Stimulated activated CD8-positive, alpha-beta memory T cell treated with anti-CD3 and anti-CD28 coated beads, Interleukin-7, amount 100 ng/mL, for 48 hours (primary cell): Measurements from ENCODE around the gene BGLAP.

Source experiments
- DNase-seq, 2 donors: peaks; one replicate each; pipeline ENCODE4 v3.0.0-alpha.2; 2020; ENCODE audit warnings: low read depth in 1 of 2; ENCODE audit errors: extremely low read depth in 1 of 2

The BGLAP gene

DNA sequence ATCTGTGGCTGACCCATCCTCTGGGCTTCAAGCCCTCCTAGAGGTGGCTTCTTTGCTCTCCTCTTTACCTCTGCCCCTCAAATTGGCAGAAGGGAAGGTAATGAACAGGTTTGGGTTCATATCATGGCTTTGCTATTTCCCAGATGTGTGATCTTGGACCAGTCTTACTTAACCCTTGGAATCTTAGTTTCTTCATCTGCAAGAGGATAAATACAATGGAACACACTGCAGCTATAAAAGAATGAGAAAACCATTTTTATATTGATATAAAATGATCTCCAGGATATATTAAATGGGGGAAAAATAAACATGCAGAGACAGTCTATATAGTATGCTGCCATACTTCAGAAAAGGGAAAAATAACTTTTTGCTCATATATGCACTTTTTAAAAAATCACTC, 47.9 kb downstream of the BGLAP start:
- DNase-seq: no peak

DNA sequence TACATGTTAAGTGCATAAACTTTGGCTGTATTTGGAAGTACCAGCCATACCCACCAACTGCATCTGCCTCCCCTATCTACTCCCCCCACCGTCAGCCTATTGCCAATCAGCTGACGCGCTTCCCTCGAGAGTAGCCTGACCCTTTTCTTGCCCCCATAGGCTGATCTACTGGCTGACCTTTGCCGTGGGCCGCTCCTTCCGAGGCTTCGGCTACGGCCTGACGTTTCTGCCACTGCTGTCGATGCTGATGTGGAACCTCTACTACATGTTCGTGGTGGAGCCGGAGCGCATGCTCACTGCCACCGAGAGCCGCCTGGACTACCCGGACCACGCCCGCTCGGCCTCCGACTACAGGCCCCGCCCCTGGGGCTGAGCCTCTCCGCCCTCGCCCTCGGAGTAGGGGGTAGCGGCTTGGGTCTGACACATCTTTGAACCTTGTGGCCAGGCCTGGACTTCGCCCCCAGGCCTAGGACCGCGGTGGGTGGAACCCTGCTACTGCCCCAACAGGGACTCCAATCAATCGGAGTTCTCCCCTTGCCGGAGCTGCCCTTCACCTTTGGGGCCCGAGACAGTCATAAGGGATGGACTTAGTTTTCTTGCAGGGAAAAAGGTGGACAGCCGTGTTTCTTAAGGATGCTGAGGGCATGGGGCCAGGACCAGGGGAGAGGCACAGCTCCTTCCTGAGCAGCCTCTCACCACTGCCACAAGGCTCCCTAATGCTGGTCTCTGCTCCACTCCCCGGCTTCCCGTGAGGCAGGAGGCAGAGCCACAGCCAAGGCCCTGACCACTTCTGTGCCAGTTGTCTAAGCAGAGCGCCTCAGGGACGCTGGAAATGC, 49.5 kb downstream of the BGLAP start:
- DNase-seq: no peak
